SK-N-SH (cell line): ENCODE results near the gene CNTLN. TPM values are rescaled to one million over a fixed set of nuclear protein-coding genes. Genes with fewer than 3 reads are reported as not detected.

Source experiments
- CTCF ChIA-PET: fragments of 300-600, 350-600 bp; formaldehyde crosslinking; extraction: SDS; loops from one replicate; lab custom pipeline; 2021; lab: Yijun Ruan, JAX
- POLR2A ChIA-PET: fragments of 350-600 bp; sonication (Branson Sonifier 250); formaldehyde crosslinking; extraction: SDS; loops from one replicate; lab custom pipeline; 2020; ENCODE audit warnings: antibody characterized with exemption, inconsistent platforms; lab: Yijun Ruan, JAX
- DNase-seq: peaks from one replicate; pipeline ENCODE4 v3.0.0; 2012
- H2AFZ ChIP-seq: fragments of 200-600 bp; sonication (generic); 2 replicates; pipeline ENCODE4 v1.8.1; 2016; ENCODE audit warnings: antibody characterized with exemption, mild to moderate bottlenecking, low read depth
- H3F3A ChIP-seq: fragments of 200-600 bp; sonication (generic); replicated peaks from 2 replicates; pipeline ENCODE3; 2016; ENCODE audit warnings: antibody characterized with exemption, mild to moderate bottlenecking; ENCODE audit not compliant: insufficient read depth
- H3K27ac ChIP-seq, 2 experiments: fragments of 200-500 bp in 1 of 2; fragments of 200-600 bp in 1 of 2; sonication (Bioruptor generic) in 1 of 2; sonication (generic), shearing (Covaris generic) in 1 of 2; 2 replicates each; pipeline versions ENCODE4 v1.5.1 to v1.6.1; 2014 to 2016; ENCODE audit warnings: low read depth in 2 of 2, inconsistent platforms in 1 of 2, low read length in 1 of 2, mild to moderate bottlenecking in 1 of 2, mixed read lengths in 1 of 2
- H3K27me3 ChIP-seq: fragments of 200-600 bp; sonication (generic), shearing (Covaris generic); 2 replicates; pipeline ENCODE4 v1.6.1; 2016; ENCODE audit warnings: mixed run types; ENCODE audit not compliant: insufficient read depth
- H3K36me3 ChIP-seq, 2 experiments: fragments of 200-500 bp in 1 of 2; fragments of 200-600 bp in 1 of 2; sonication (Bioruptor generic) in 1 of 2; sonication (generic) in 1 of 2; replicated peaks in 1 of 2; 2 replicates each; pipeline versions ENCODE3 to v1.5.1; 2014 to 2016; ENCODE audit warnings: low read length in 1 of 2, mild to moderate bottlenecking in 1 of 2; ENCODE audit not compliant: insufficient read depth in 2 of 2, control insufficient read depth in 1 of 2
- H3K4me1 ChIP-seq, 2 experiments: fragments of 200-500 bp in 1 of 2; fragments of 200-600 bp in 1 of 2; sonication (Bioruptor generic) in 1 of 2; sonication (generic), shearing (Covaris generic) in 1 of 2; 2 replicates each; pipeline versions ENCODE4 v1.5.1 to v1.6.1; 2014 to 2016; ENCODE audit warnings: low read depth in 1 of 2, low read length in 1 of 2, mixed run types in 1 of 2; ENCODE audit not compliant: insufficient read depth in 2 of 2, control insufficient read depth in 1 of 2
- H3K4me2 ChIP-seq: fragments of 200-600 bp; sonication (generic), shearing (Covaris generic); 2 replicates; pipeline ENCODE4 v1.6.1; 2017; ENCODE audit warnings: mixed run types
- H3K4me3 ChIP-seq, 2 experiments: fragments of 200-500 bp in 1 of 2; fragments of 200-600 bp in 1 of 2; sonication (Bioruptor generic) in 1 of 2; sonication (generic), shearing (Covaris generic) in 1 of 2; 2 replicates each; pipeline versions ENCODE4 v1.5.1 to v1.8.1; 2014 to 2016; ENCODE audit warnings: low read depth in 2 of 2, inconsistent platforms in 1 of 2, low read length in 1 of 2, mild to moderate bottlenecking in 1 of 2, mixed read lengths in 1 of 2, moderate library complexity in 1 of 2
- H3K79me2 ChIP-seq: fragments of 200-600 bp; sonication (generic); 2 replicates; pipeline ENCODE4 v1.8.1; 2017; ENCODE audit warnings: mild to moderate bottlenecking; ENCODE audit not compliant: insufficient read depth
- H3K9ac ChIP-seq: fragments of 200-600 bp; sonication (generic); 2 replicates; pipeline ENCODE4 v1.6.1; 2017; ENCODE audit warnings: mixed run types
- H3K9me2 ChIP-seq: fragments of 200-600 bp; sonication (generic); 2 replicates; pipeline ENCODE4 v1.6.1; 2017; ENCODE audit warnings: mixed run types
- H3K9me3 ChIP-seq: fragments of 200-600 bp; sonication (generic); 2 replicates; pipeline ENCODE4 v1.6.1; 2017; ENCODE audit warnings: mixed run types, mild to moderate bottlenecking, moderate library complexity
- H4K20me1 ChIP-seq: fragments of 200-600 bp; sonication (generic); 2 replicates; pipeline ENCODE4 v1.6.1; 2017; ENCODE audit warnings: mild to moderate bottlenecking, mixed run types; ENCODE audit not compliant: insufficient read depth
- EP300 ChIP-seq, 2 experiments: IDR thresholded peaks; 2 replicates each; pipeline versions ENCODE4 v1.4.0 to v1.6.1; 2012; ENCODE audit warnings: borderline replicate concordance in 1 of 2, low read depth in 1 of 2, low read length in 1 of 2
- FOSL2 ChIP-seq: IDR thresholded peaks from 2 replicates; pipeline ENCODE4 v1.4.0; 2012; ENCODE audit warnings: low read depth, mild to moderate bottlenecking, moderate library complexity, borderline replicate concordance
- GATA2 ChIP-seq: sonication (generic); formaldehyde crosslinking; IDR thresholded peaks from 2 replicates; pipeline ENCODE4 v1.5.0; 2020; ENCODE audit warnings: mild to moderate bottlenecking, missing genetic modification reagents
- JUND ChIP-seq: IDR thresholded peaks from 2 replicates; pipeline ENCODE4 v1.4.0; 2012
- MEF2A ChIP-seq: IDR thresholded peaks from 2 replicates; pipeline ENCODE4 v1.4.0; 2012; ENCODE audit warnings: low read depth, borderline replicate concordance
- MXI1 ChIP-seq: IDR thresholded peaks from 2 replicates; pipeline ENCODE4 v1.6.1; 2012; ENCODE audit warnings: mild to moderate bottlenecking, low read depth, low read length, improper control_type of control experiment
- NFIC ChIP-seq: IDR thresholded peaks from 2 replicates; pipeline ENCODE4 v1.4.0; 2012; ENCODE audit warnings: borderline replicate concordance
- NRF1 ChIP-seq: IDR thresholded peaks from 2 replicates; pipeline ENCODE4 v1.6.1; 2012; ENCODE audit warnings: low read depth, mild to moderate bottlenecking, low read length
- POLR2AphosphoS5 ChIP-seq: IDR thresholded peaks from 2 replicates; pipeline ENCODE4 v1.6.1; 2012; ENCODE audit warnings: low read depth, low read length
- RAD21 ChIP-seq: IDR thresholded peaks from 2 replicates; pipeline ENCODE4 v1.6.1; 2012; ENCODE audit warnings: mild to moderate bottlenecking, low read length
- RFX5 ChIP-seq: IDR thresholded peaks from 2 replicates; pipeline ENCODE4 v1.6.1; 2012; ENCODE audit warnings: mild to moderate bottlenecking, improper control_type of control experiment, low read length
- RXRA ChIP-seq: IDR thresholded peaks from 2 replicates; pipeline ENCODE4 v1.4.0; 2012; ENCODE audit warnings: low read depth, mild to moderate bottlenecking, borderline replicate concordance
- TAF1 ChIP-seq: IDR thresholded peaks from 2 replicates; pipeline ENCODE4 v1.6.1; 2012; ENCODE audit warnings: low read depth, mild to moderate bottlenecking, low read length, moderate library complexity, borderline replicate concordance
- TCF12 ChIP-seq: IDR thresholded peaks from 2 replicates; pipeline ENCODE4 v1.4.0; 2012
- TEAD4 ChIP-seq: IDR thresholded peaks from 2 replicates; pipeline ENCODE4 v1.4.0; 2012; ENCODE audit warnings: mild to moderate bottlenecking, borderline replicate concordance; ENCODE audit not compliant: insufficient read depth
- WGBS: methylation state at CpG from one replicate; pipeline ENCODE4 v1.1.6; 2017; ENCODE audit warnings: low lambda C conversion rate; 5-methylcytosine and 5-hydroxymethylcytosine counted together
- polyA plus RNA-seq, 3 experiments: library from polyadenylated mRNA; depleted of rRNA; stranded (reverse); fragments of >200 nt; gene quantifications; 2 replicates each; pipeline ENCODE4 v1.2.3, GENCODE V29; 2012
- TF ChIP-seq, protein P1 (sequence below): fragments of 200-600 bp; sonication (generic); IDR thresholded peaks from 2 replicates; pipeline ENCODE4 v1.6.1; 2017; ENCODE audit warnings: antibody characterized with exemption, mild to moderate bottlenecking, moderate library complexity
- TF ChIP-seq, protein P2 (sequence below): fragments of 150-350 bp; IDR thresholded peaks from 2 replicates; pipeline ENCODE4 v1.6.1; 2016; ENCODE audit warnings: mild to moderate bottlenecking, low read depth, low read length
- TF ChIP-seq, protein P3 (sequence below): fragments of 150-350 bp; IDR thresholded peaks from 2 replicates; pipeline ENCODE4 v1.6.1; 2017; ENCODE audit warnings: antibody characterized with exemption, low read length, low read depth, borderline replicate concordance
- TF ChIP-seq, protein P4 (sequence below): IDR thresholded peaks from 2 replicates; pipeline ENCODE4; 2012

The CNTLN gene
- polyA plus RNA-seq, 1 of the 3 experiments (the other 2 are of a cell fraction): 2.5 TPM

DNA sequence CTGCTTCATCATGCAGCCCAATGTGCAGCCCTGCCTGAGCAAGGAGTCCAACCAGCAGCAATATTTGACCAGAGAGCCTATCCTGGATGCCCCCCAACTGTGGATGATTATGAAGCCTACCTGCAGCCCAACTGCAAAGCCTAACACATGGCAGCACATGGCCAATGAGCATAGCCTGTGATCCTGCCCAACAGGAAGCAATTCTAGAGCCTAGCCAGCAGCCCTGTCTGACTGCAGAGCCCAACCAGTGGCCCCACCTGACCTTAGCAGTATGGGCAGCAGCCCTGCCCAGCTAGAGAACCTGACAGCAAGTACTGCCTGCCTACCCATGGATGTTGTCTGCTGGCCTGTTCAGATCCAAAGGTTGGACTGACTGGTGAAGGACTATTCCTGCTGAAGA is 346.7 kb downstream of the CNTLN start (continued):
- TF ChIP-seq, protein P1, sequence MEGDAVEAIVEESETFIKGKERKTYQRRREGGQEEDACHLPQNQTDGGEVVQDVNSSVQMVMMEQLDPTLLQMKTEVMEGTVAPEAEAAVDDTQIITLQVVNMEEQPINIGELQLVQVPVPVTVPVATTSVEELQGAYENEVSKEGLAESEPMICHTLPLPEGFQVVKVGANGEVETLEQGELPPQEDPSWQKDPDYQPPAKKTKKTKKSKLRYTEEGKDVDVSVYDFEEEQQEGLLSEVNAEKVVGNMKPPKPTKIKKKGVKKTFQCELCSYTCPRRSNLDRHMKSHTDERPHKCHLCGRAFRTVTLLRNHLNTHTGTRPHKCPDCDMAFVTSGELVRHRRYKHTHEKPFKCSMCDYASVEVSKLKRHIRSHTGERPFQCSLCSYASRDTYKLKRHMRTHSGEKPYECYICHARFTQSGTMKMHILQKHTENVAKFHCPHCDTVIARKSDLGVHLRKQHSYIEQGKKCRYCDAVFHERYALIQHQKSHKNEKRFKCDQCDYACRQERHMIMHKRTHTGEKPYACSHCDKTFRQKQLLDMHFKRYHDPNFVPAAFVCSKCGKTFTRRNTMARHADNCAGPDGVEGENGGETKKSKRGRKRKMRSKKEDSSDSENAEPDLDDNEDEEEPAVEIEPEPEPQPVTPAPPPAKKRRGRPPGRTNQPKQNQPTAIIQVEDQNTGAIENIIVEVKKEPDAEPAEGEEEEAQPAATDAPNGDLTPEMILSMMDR: no peak
- TF ChIP-seq TCF12 (no peak), TEAD4 (no peak)

DNA sequence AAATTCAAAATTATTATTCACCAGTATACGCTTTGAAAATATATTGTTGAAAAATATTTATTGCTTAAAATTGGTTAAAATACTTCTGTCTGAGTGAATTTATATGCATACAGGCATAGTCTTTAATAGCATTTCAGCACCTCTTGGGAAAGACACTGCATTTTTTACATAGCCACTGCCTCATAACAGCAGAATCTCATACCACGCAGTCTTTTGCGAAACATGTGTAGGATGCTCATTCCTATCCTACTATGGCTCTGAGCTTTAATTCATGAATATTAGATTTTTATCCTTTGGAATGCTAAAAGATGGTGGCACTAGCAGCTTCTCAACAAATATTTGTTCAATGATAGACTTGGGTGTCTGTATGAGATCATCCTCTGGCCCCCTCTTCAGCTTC is 350.1 kb downstream of the CNTLN start:
- no peaks in the 10 kb centered on the region for H3K79me2 ChIP-seq
- no peaks in the 10 kb centered on the region for H3K27me3 ChIP-seq
- H3K9me3 ChIP-seq: no peaks in the 10 kb centered on the region
- peaks cover 3 to 6% of the 10 kb centered on the region in 2 experiments for H3K36me3 ChIP-seq
- H3K4me3 ChIP-seq: no peak overlapping the region
- H4K20me1 ChIP-seq: no peaks in the 10 kb centered on the region
- no peak for TF ChIP-seq JUND
- no peak for TF ChIP-seq RXRA
- no peak for TF ChIP-seq MEF2A
- no peak for TF ChIP-seq FOSL2
- H3K27ac ChIP-seq: no peak overlapping the region
- no peak overlapping the region for H2AFZ ChIP-seq
- no peaks in the 10 kb centered on the region for H3K9me2 ChIP-seq
- DNase-seq: no peak
- H3K4me2 ChIP-seq: no peak overlapping the region
- H3F3A ChIP-seq: no peaks in the 10 kb centered on the region
- no peaks in the 10 kb centered on the region; a peak in 1 of 4 replicates for H3K4me1 ChIP-seq
- ChIA-PET CTCF (interaction anchor here (1.4 to 1.5 kb wide), 2 partner anchors 22 to 420 kb away, joined by 5 read pairs; no protein-coding TSS in a partner anchor), POLR2A (no interaction called here)
- WGBS: 95% methylated on average over 3 of the region's 3 CpGs
- H3K9ac ChIP-seq: no peak overlapping the region

DNA sequence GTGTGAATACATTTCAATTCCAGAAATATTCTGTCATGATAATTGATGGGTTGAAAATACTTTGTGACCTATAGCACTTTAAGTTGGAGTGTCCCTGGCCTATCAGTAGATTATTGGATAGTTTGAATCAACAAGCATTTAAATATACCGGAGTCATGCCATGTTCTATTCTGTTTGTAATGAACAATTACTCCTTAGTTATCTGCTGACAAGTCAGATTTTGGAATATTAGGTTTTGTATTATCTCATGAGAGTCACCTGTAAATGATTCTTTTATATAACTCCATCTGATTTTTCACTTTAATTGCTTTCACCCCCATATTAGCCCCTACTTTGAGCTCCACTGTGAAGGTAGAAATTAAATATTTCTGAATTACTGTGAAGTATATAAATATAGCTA is 351.6 kb downstream of the CNTLN start:
- Histone ChIP-seq H3K27ac (no peak overlapping the region), H3K36me3 (peaks cover 3 to 6% of the 10 kb centered on the region in 2 experiments), H3K9me2 (no peaks in the 10 kb centered on the region), H3K27me3 (no peaks in the 10 kb centered on the region), H3K9me3 (no peaks in the 10 kb centered on the region), H3K4me3 (no peak overlapping the region), H3F3A (no peaks in the 10 kb centered on the region), H3K4me1 (peaks cover 0 to 2% of the 10 kb centered on the region in 2 experiments; a peak in 2 of 4 replicates), H2AFZ (no peak overlapping the region), H4K20me1 (no peaks in the 10 kb centered on the region), H3K79me2 (no peaks in the 10 kb centered on the region), H3K4me2 (no peak overlapping the region), H3K9ac (no peak overlapping the region)
- CTCF ChIA-PET: interaction anchor here (0.6 to 1.4 kb wide), 2 partner anchors 15 to 54 kb away, joined by 3 read pairs; no protein-coding TSS in a partner anchor
- TF ChIP-seq, protein P1: no peak
- TF ChIP-seq GATA2 (CRISPR knock-in tag): no peak
- no peak for TF ChIP-seq TAF1
- no peak for TF ChIP-seq RAD21
- TF ChIP-seq, protein P2, sequence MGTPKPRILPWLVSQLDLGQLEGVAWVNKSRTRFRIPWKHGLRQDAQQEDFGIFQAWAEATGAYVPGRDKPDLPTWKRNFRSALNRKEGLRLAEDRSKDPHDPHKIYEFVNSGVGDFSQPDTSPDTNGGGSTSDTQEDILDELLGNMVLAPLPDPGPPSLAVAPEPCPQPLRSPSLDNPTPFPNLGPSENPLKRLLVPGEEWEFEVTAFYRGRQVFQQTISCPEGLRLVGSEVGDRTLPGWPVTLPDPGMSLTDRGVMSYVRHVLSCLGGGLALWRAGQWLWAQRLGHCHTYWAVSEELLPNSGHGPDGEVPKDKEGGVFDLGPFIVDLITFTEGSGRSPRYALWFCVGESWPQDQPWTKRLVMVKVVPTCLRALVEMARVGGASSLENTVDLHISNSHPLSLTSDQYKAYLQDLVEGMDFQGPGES: no peak
- no peak for TF ChIP-seq RFX5
- TF ChIP-seq RXRA: no peak
- no peak for TF ChIP-seq POLR2AphosphoS5
- TF ChIP-seq NRF1: no peak
- TF ChIP-seq TEAD4: no peak
- TF ChIP-seq, protein P3, sequence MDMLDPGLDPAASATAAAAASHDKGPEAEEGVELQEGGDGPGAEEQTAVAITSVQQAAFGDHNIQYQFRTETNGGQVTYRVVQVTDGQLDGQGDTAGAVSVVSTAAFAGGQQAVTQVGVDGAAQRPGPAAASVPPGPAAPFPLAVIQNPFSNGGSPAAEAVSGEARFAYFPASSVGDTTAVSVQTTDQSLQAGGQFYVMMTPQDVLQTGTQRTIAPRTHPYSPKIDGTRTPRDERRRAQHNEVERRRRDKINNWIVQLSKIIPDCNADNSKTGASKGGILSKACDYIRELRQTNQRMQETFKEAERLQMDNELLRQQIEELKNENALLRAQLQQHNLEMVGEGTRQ: no peak
- TF ChIP-seq EP300 (IDR thresholded peaks at IDR 0.05; ENCODE audit: borderline replicate concordance in 1 of 2, low read depth in 1 of 2, low read length in 1 of 2): no peak
- TF ChIP-seq NFIC: no peak
- TF ChIP-seq MXI1: no peak
- TF ChIP-seq, protein P4, sequence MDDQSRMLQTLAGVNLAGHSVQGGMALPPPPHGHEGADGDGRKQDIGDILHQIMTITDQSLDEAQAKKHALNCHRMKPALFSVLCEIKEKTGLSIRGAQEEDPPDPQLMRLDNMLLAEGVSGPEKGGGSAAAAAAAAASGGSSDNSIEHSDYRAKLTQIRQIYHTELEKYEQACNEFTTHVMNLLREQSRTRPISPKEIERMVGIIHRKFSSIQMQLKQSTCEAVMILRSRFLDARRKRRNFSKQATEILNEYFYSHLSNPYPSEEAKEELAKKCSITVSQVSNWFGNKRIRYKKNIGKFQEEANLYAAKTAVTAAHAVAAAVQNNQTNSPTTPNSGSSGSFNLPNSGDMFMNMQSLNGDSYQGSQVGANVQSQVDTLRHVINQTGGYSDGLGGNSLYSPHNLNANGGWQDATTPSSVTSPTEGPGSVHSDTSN: no peak
- POLR2A ChIA-PET: no interaction called here
- 94% methylated on average over 1 of the region's 1 CpG for WGBS
- DNase-seq: no peak
